A673 (cell line): Measurements from ENCODE around the gene C9orf153.

Experiments
- EZH2 ChIP-seq: fragments of 200-600 bp; sonication (generic); IDR thresholded peaks from 2 replicates; pipeline ENCODE4 v1.6.1; 2017; ENCODE audit warnings: borderline replicate concordance, low read depth, mild to moderate bottlenecking, mixed read lengths, antibody characterized with exemption, low read length; ENCODE audit not compliant: poor library complexity, severe bottlenecking
- TF ChIP-seq, protein P1 (sequence below): fragments of 300-800, 200-600 bp; sonication (generic); conservative IDR thresholded peaks from 2 replicates; pipeline ENCODE4 v1.5.1; 2017; ENCODE audit warnings: low read depth, mild to moderate bottlenecking, antibody characterized with exemption, low read length, moderate library complexity, mixed read lengths

DNA sequence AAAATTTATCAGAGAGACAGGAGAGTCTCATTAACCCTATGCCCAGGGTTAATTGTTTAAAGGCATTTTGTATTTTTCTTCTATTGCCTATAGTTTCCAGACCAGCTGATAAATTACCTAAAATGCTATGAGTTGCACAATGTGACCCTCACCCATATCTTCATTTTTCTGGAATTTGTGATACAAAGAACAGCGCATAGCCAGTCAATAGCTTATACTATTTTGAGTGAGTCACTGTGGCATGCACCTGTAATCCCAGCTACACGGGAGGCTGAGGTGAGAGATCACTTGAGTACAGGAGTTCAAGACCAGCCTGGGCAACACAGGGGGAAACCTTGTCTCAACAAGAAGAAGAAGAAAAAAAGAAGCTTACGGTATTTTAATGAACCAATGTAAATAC is 2.8 kb downstream of the C9orf153 start:
- TF ChIP-seq, protein P1, sequence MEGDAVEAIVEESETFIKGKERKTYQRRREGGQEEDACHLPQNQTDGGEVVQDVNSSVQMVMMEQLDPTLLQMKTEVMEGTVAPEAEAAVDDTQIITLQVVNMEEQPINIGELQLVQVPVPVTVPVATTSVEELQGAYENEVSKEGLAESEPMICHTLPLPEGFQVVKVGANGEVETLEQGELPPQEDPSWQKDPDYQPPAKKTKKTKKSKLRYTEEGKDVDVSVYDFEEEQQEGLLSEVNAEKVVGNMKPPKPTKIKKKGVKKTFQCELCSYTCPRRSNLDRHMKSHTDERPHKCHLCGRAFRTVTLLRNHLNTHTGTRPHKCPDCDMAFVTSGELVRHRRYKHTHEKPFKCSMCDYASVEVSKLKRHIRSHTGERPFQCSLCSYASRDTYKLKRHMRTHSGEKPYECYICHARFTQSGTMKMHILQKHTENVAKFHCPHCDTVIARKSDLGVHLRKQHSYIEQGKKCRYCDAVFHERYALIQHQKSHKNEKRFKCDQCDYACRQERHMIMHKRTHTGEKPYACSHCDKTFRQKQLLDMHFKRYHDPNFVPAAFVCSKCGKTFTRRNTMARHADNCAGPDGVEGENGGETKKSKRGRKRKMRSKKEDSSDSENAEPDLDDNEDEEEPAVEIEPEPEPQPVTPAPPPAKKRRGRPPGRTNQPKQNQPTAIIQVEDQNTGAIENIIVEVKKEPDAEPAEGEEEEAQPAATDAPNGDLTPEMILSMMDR: no peak
- TF ChIP-seq EZH2: no peak
